Right hindlimb (tissue), 1 donor: ENCODE results near the gene JPT1.

Experiments used
- DNase-seq: peaks from one replicate; pipeline ENCODE4 v3.0.0-alpha.2; 2018

The JPT1 gene

GRCh38 chr17:75103601-75104554 lies 50.4 kb downstream of the JPT1 start:
- no peak for DNase-seq

GRCh38 chr17:75102385-75102821 lies 51.9 kb downstream of the JPT1 start:
- no peak for DNase-seq

GRCh38 chr17:75099881-75100595 lies 54.3 kb downstream of the JPT1 start:
- DNase-seq: no peak

- DNase-seq: no peak
Observed at GRCh38 chr17:75098861-75099260, 55.5 kb downstream of the JPT1 start.

DNA sequence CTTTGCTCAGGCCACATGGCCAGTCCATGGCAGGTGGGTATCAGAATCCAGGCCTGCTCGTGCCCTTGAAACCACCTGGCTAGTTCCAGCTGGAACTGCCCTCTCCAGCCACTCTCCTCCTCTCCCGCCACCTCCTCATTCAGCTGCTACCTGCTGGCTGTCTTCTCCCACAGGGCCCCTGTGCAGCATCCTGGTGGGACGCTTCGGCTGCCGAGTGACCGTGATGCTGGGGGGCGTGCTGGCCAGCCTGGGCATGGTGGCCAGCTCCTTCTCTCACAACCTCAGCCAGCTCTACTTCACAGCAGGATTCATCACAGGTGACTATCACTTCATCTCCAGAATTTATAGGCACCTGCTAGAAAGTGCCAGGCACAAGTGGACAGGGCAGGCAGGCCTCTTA lies 56.4 kb downstream of the JPT1 start:
- DNase-seq: no peak

GRCh38 chr17:75096082-75096625 lies 58.2 kb downstream of the JPT1 start:
- DNase-seq: peak; percentile 66

DNA sequence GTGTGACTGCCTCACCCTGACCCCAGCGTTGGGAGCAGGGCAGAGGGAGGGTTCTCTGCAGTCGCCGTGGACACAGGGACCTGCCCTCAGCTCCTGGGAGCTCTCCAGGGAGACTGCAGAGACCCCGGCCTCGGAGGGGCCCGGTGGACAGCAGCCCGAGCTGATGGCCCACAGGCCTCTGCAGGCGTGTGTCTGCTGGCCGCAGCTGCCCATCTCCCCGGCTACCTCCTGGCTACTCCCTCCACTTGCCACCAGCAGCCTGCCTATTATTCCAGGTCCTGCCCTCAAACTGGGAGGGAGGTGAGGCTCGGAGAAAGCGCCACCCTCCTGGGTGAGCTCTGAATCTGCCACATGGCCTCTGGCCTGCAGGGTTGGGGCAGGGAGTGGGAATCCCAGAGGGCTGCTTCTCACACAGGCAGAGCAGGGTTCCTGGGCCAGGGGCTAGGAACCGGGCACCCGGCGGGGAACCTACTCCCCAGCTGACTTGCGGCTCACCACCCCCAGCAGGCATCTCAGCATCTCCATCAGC lies 59.4 kb downstream of the JPT1 start:
- DNase-seq: no peak

DNA sequence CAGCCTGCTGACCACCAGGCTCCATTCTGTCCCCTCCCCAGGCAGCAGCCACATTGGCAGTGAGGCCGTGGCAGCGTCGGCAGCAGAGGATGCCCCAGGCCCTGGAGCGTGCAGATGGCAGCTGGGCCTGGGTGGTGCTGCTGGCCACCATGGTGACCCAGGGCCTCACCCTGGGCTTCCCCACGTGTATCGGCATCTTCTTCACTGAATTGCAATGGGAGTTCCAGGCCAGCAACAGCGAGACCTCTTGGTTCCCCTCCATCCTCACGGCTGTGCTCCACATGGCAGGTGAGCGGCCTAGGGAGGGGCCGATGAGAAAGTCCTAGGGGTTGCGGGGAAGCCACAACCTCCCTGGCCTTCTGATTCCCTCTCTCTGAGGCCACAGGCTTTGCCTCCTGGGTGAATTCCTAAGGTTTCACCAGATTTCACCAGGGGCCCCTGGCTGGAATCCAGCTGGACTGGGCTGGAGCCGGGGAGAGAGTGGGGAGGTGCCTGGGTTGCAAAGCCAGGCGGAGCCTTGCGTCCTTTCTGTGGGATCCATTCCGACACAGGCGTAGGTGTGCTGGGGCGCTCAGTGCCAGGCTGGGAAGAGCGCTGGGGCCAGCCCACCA lies 60.7 kb downstream of the JPT1 start:
- no peak for DNase-seq

- no peak for DNase-seq
Observed at GRCh38 chr17:75091855-75092327, 62.4 kb downstream of the JPT1 start.

DNA sequence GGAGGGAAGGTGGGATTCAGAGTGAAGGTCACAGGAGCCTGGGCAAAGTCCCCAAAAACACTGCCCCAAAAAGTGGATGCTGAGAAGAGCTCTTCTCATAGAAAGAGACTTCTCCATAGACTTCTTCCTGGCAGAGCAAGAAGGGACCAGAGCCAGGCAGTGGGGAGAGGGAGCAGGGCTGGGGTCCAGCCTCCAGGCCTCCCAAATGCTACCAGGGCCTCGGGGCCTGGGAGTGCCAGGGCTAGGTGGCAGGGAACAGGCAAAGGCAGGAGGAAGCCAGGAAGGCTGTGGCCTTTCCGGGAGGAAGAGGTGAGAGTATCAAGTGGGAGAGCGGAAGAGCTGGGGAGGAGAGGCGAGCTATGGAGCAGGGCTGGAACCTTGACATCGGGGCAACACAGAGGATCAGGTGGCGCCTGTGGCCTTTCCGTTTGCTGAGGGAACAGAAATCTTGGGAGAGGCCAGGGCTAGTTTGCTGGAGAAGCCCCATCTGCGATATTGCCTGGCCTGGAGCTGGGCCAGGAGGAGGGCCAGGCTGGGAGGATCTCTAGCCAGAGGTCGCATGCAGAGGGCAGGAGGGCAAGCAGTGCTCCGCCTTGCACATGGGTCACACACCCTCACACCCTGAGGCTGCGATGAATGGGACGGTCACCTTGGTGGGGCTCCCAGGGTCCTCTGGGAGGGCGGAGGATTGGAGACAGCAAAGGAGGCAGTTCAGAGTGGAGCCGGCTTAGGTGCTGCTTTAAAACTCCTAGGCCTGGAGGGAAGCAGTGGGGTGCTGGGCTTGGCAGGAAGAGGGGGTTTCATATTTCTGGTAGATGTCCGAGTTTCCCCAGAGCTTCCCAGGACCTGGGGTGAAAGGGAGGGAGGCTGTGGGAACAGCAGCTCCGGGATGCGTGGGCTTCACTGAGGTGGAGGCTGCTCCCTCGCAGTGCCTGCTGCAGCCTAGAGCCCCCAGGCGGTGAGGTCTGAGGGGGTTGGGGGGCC lies 63.1 kb downstream of the JPT1 start:
- DNase-seq: peak; percentile 27

DNA sequence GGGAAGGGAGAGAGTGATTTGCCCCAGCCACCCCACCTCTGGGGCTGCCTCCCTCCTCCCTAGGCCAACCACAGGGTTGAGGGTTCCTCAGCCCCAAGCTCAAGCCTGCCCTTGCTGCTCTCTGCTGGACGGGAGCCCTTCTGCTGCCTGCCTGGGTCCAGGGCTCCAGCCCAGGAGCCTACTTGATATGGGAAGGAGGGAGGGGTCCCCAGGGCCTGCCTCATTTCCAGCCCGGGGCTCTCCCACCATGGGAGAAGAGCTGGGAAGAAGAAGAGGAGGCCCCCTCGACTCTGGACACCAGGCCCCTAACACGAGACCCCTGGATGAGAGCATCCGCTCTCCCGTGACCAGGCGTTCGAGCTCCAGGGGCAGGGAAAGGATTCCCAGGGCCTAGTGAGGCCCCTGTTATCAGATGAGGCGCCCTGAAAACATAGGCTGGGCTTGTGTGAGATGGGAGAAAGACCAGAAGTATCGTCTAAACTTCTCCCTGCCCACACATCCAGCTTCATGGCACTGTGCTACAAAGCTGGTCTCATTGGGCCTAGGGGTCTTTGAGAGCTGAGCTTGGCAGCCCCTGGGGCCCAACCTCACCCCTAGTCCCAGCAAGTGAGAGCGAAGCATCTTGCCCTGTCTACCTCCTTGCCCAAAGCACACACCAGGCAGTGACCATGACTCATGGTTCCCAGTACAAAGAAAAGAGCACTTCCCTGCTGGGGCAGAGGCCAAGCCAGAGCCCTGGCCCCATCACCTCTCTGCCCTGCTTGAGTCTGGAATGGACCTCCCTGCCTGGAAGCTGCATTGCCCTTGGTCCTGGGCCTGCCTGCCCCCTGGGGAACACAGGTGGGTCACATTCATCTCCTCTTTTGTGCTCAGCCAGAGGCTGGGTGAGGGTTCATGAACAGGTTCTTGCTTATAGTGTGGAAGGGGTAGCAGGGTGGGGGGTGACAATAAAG lies 65.6 kb downstream of the JPT1 start:
- DNase-seq: no peak

DNA sequence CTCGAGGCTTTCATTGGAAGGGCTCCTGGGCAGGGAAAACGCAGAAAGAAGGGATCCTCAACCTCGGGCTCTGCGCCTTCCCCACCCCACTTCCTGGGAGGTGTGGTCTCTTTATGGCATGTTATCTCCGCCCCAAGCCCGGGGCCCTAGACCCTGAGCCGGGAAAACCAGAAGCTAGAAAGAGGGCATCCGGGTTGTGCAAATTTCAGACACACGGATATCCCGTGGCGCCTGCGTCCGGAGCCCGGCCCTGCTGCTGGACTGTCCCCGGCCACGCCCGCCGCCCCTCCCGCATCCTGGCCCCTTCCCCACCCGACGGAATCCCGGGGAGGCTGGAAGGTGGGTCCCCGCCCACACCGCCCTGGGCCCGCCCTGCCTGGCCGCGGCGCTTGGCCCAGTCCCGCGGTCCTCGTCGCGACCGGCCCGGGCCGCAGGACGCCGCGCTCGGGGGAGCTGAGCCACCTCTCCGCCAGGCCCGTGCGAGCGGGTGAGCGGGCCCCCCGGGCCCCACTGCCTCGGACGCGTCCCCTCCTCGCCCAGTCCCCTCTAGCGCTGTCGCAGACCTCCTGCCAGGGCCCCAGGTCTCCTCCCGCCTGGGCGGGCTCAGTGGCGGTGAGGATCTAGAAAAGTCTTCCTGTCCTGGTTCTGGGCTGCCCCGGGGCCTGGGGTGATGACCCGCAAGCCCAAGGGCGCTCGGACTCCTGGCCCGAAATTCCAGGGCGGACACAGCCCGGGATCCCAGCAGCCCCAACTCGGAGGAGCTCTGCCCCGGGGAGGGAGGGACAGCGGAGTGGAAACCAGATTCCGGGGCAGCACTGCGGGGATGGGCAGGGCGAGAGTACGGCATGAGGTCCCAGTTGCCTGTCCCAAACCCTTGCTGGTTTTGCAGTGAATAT lies 66.5 kb downstream of the JPT1 start, which contains the start of gene SLC16A5:
SLC16A5 (plus strand) TSS at position 397 of the 896 bp plus-strand sequence. CDS start 5,683 bp downstream, outside the sequence.
- DNase-seq: peak; percentile 92

DNA sequence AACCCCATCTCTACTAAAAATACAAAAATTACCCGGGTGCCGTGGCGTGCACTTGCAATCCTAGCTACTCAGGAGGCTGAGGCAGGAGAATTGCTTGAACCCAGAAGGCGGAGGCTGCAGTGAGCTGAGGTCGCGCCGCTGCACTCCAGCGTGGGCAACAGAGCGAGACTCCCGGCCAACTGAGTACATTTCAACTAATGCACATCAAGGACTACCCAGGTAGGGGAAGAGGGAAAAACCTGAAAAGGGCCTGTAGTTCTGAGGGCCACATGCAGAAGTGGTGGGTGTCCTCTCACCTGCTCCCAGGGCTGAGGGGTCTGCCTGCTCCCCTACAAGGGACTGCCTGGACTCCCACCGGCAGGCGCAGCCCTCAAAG lies 67.1 kb downstream of the JPT1 start:
- DNase-seq: no peak

DNA sequence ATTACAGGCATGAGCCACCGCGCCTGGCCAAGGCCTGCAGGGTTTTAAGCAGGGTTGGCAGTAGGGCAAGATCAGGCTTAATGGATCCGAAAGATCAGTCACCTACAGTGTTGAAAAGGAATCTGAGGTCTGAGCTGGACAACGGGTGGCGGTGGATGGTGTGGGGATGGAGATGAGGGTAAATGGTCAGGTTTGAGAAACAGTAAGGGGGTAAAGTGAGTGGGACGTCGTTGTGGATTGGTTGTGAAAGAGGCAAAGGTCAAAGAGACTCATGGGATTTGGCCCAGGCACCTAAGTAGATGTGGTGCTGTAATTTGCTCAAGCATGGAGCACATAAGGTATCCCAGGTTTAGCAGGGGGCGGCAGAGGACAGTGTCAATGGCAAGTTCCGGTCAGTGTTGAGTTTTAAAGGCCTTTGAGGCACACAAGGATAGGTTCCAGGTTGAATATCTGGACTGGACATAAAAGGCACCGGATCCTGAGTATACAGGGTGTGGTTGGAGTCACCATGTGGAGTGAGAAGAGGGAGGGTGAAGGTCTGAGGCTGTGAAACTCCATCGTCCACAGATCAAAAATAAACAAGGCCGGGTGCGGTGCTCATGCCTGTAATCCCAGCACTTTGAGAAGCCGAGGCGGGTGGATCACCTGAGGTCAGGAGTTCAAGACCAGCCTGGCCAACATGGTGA lies 67.7 kb downstream of the JPT1 start:
- DNase-seq: no peak
